DND-41 (cell line): Measurements from ENCODE around the gene PIEZO2.

Source experiments
- CTCF ChIP-seq: IDR thresholded peaks from 2 replicates; pipeline ENCODE4 v1.5.1; 2012; ENCODE audit warnings: borderline replicate concordance, low read length, moderate library complexity, mild to moderate bottlenecking; ENCODE audit not compliant: poor library complexity, severe bottlenecking; ENCODE audit errors: extremely low read depth
- EZH2 ChIP-seq: IDR thresholded peaks from 3 replicates; pipeline ENCODE4 v1.6.1; 2012; ENCODE audit warnings: borderline replicate concordance, low read depth, mild to moderate bottlenecking, moderate library complexity, low read length, inconsistent platforms; ENCODE audit not compliant: severe bottlenecking

GRCh38 chr18:10928772-10929373, 220.5 kb downstream of the PIEZO2 start:
- TF ChIP-seq CTCF (no peak), EZH2 (no peak)
